ENCODE results near the gene ZNF264.

The ZNF264 gene

DNA sequence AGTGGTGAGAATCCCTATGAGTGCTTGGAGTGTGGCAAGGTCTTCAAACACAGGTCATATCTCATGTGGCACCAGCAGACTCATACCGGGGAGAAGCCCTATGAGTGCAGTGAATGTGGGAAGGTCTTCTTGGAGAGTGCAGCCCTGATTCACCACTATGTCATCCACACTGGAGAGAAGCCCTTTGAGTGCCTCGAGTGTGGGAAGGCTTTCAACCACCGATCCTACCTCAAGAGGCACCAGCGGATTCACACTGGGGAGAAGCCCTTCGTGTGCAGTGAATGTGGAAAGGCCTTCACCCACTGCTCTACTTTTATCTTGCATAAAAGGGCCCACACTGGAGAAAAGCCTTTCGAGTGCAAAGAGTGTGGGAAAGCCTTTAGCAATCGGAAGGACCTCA, 20.8 kb downstream of the ZNF264 start:
- Histone ChIP-seq H3K27me3 (ENCODE audit: insufficient read depth, low read length, poor library complexity) (no peaks in the 10 kb centered on the region), H3K36me3 (ENCODE audit: insufficient read depth, low read length) (peaks cover 73% of the 10 kb centered on the region), H3K27ac (ENCODE audit: low read length) (no peak overlapping the region), H3K79me2 (ENCODE audit: insufficient read depth, low read length) (peaks cover 24% of the 10 kb centered on the region; the same call in 1 of the 2 replicates), H3K4me1 (ENCODE audit: insufficient read depth, low read length) (no peaks in the 10 kb centered on the region), H4K20me1 (ENCODE audit: insufficient read depth, low read length) (peaks cover 17% of the 10 kb centered on the region), H3K4me2 (ENCODE audit: insufficient read depth, low read length) (no peak overlapping the region), H3K9ac (ENCODE audit: low read depth, low read length) (no peak overlapping the region), H3K9me3 (ENCODE audit: insufficient read depth, low read length, severe bottlenecking) (no peaks in the 10 kb centered on the region), H3K4me3 (ENCODE audit: low read depth in 1 of 2, low read length in 2 of 2) (no peak overlapping the region), H2AFZ (ENCODE audit: low read depth, low read length) (no peak overlapping the region)
- no peak for ATAC-seq (ENCODE audit: insufficient read depth, low read depth)
- TF ChIP-seq, protein P1, sequence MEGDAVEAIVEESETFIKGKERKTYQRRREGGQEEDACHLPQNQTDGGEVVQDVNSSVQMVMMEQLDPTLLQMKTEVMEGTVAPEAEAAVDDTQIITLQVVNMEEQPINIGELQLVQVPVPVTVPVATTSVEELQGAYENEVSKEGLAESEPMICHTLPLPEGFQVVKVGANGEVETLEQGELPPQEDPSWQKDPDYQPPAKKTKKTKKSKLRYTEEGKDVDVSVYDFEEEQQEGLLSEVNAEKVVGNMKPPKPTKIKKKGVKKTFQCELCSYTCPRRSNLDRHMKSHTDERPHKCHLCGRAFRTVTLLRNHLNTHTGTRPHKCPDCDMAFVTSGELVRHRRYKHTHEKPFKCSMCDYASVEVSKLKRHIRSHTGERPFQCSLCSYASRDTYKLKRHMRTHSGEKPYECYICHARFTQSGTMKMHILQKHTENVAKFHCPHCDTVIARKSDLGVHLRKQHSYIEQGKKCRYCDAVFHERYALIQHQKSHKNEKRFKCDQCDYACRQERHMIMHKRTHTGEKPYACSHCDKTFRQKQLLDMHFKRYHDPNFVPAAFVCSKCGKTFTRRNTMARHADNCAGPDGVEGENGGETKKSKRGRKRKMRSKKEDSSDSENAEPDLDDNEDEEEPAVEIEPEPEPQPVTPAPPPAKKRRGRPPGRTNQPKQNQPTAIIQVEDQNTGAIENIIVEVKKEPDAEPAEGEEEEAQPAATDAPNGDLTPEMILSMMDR (IDR thresholded peaks at IDR 0.05; ENCODE audit: borderline replicate concordance, extremely low read depth, low read length, poor library complexity, severe bottlenecking) = no peak
- no peak for TF ChIP-seq EZH2 (IDR thresholded peaks at IDR 0.05; ENCODE audit: borderline replicate concordance, low read depth, low read length, severe bottlenecking)
- no peak for DNase-seq

DNA sequence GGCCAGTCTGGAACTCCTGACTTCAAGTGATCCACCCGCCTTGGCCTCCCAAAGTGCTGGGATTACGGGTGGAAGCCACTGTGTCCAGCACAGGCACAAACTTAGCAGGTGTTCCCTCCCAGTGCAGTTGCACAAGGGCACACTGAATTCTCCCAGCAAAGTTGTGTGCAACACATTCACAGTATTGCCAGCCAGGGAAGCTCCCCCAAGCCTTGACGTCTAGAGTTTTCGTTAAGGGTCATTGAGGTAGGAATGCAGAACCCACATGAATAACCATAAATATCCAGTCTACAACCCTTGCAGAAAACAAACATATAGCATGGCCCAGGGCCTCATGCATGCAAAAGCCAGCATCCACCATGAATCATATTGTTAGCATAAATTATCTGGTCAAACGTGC, 36.2 kb downstream of the ZNF264 start:
- Histone ChIP-seq H4K20me1 (ENCODE audit: insufficient read depth, low read length) (peaks cover 7% of the 10 kb centered on the region; the same call in 1 of the 2 replicates), H3K36me3 (ENCODE audit: insufficient read depth, low read length) (no peaks in the 10 kb centered on the region), H3K4me1 (ENCODE audit: insufficient read depth, low read length) (no peaks in the 10 kb centered on the region), H3K9ac (ENCODE audit: low read depth, low read length) (no peak overlapping the region), H3K4me2 (ENCODE audit: insufficient read depth, low read length) (no peak overlapping the region), H3K79me2 (ENCODE audit: insufficient read depth, low read length) (no peaks in the 10 kb centered on the region), H2AFZ (ENCODE audit: low read depth, low read length) (no peak overlapping the region), H3K27ac (ENCODE audit: low read length) (no peak overlapping the region), H3K27me3 (ENCODE audit: insufficient read depth, low read length, poor library complexity) (no peaks in the 10 kb centered on the region), H3K4me3 (ENCODE audit: low read depth in 1 of 2, low read length in 2 of 2) (no peak overlapping the region), H3K9me3 (ENCODE audit: insufficient read depth, low read length, severe bottlenecking) (no peaks in the 10 kb centered on the region)
- no peak for DNase-seq
- ATAC-seq (ENCODE audit: insufficient read depth, low read depth) = no peak
- TF ChIP-seq, protein P1 (IDR thresholded peaks at IDR 0.05; ENCODE audit: borderline replicate concordance, extremely low read depth, low read length, poor library complexity, severe bottlenecking) = no peak
- no peak for TF ChIP-seq EZH2 (IDR thresholded peaks at IDR 0.05; ENCODE audit: borderline replicate concordance, low read depth, low read length, severe bottlenecking)

DNA sequence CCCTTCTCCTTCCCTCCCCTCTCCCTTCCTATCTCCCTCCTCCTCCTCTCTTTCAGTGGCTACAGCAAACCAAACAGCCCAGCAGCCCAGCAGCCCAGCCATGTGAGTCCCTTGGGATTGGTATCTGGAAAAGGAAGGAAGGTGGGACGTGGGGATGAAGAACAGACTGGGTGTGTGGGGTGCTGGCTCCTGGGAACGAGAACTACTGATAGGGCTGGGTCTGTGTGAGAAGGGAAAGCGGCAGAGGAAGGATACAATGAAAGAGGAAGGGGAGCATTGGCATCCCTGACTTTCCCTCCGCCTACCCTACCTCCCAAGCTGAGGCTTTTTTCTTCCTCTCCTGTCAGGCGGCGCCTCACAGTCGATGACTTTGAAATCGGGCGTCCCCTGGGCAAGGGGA, 40.4 kb downstream of the ZNF264 start:
- H2AFZ ChIP-seq (ENCODE audit: low read depth, low read length) = no peak overlapping the region
- H4K20me1 ChIP-seq (ENCODE audit: insufficient read depth, low read length) = no peaks in the 10 kb centered on the region
- no peak overlapping the region for H3K4me3 ChIP-seq (ENCODE audit: low read depth in 1 of 2, low read length in 2 of 2)

More for the DNA sequence above, 40.4 kb downstream of the ZNF264 start:
- no peaks in the 10 kb centered on the region for H3K27me3 ChIP-seq (ENCODE audit: insufficient read depth, low read length, poor library complexity)
- no peak for ATAC-seq (ENCODE audit: insufficient read depth, low read depth)
- TF ChIP-seq, protein P1 (IDR thresholded peaks at IDR 0.05; ENCODE audit: borderline replicate concordance, extremely low read depth, low read length, poor library complexity, severe bottlenecking) = no peak
- no peak for TF ChIP-seq EZH2 (IDR thresholded peaks at IDR 0.05; ENCODE audit: borderline replicate concordance, low read depth, low read length, severe bottlenecking)
- DNase-seq = no peak
- no peaks in the 10 kb centered on the region for H3K36me3 ChIP-seq (ENCODE audit: insufficient read depth, low read length)
- no peaks in the 10 kb centered on the region for H3K79me2 ChIP-seq (ENCODE audit: insufficient read depth, low read length)
- no peak overlapping the region for H3K9ac ChIP-seq (ENCODE audit: low read depth, low read length)
- H3K4me1 ChIP-seq (ENCODE audit: insufficient read depth, low read length) = no peaks in the 10 kb centered on the region
- no peak overlapping the region for H3K4me2 ChIP-seq (ENCODE audit: insufficient read depth, low read length)
- H3K27ac ChIP-seq (ENCODE audit: low read length) = no peak overlapping the region
- no peaks in the 10 kb centered on the region for H3K9me3 ChIP-seq (ENCODE audit: insufficient read depth, low read length, severe bottlenecking)

All from DND-41 (cell line).